Activated CD4-positive, alpha-beta T cell treated with anti-CD3 and anti-CD28 coated beads for 48 hours (primary cell): ENCODE data around the gene TAS2R31.
"Not testable (repeated sequence)": the region's sequence is repeated elsewhere in the genome, so short reads cannot be mapped to it uniquely, and the experiment has no call there.

Experiments
- DNase-seq: peaks from one replicate; pipeline ENCODE4 v3.0.0-alpha.2; 2020

The TAS2R31 gene, protein sequence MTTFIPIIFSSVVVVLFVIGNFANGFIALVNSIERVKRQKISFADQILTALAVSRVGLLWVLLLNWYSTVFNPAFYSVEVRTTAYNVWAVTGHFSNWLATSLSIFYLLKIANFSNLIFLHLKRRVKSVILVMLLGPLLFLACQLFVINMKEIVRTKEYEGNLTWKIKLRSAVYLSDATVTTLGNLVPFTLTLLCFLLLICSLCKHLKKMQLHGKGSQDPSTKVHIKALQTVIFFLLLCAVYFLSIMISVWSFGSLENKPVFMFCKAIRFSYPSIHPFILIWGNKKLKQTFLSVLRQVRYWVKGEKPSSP

DNA sequence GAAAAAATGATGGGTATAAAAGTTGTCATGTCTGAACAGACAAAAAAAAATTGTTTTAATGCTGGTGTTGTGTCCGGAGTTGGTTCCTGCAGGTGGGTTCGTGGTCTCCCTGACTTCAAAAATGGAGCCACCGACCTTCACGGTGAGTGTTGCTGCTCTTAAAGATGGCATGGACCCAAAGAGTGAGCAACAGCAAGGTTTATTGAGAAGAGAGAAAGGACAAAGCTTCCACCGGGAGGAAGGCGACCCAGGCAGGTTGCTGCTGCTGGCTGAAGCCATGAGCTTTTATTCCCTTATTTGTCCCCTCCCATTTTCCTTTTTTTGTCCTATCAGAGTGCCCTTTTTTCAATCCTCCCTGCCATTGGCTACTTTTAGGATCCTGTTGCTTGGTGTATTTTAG lies at the start of gene TAS2R31:
Gene TAS2R31 (minus strand): TSS at position 101 of the 400 bp plus-strand sequence. CDS start 72 bp downstream, at position 29.
- DNase-seq = no peak

GRCh38 chr12:11078246-11078645 lies 47.0 kb upstream of the TAS2R31 start:
- no peak for DNase-seq

GRCh38 chr12:11075642-11076041 lies 44.4 kb upstream of the TAS2R31 start:
- no peak for DNase-seq

DNA sequence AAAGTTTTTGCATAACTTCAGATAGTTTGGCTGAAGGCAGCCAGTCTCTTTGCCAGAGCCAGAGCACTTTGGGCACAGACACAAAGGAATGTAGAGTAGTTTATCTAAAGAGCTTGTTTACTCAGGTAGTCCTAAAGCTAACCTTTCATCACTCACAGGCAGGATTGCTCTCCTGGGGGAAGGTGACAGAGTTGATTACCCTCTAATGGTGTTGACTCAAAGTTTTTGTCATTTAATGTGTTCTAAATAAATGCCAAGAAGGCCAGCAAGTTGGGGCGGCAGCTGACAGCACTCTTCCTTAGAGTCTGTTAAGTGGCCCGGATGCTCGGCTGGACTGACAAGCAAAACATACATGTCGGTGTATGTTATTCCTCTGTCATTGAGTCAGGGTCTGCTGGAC lies 40.2 kb upstream of the TAS2R31 start:
- DNase-seq = no peak

GRCh38 chr12:11070999-11071398 lies 39.8 kb upstream of the TAS2R31 start:
- no peak for DNase-seq

DNA sequence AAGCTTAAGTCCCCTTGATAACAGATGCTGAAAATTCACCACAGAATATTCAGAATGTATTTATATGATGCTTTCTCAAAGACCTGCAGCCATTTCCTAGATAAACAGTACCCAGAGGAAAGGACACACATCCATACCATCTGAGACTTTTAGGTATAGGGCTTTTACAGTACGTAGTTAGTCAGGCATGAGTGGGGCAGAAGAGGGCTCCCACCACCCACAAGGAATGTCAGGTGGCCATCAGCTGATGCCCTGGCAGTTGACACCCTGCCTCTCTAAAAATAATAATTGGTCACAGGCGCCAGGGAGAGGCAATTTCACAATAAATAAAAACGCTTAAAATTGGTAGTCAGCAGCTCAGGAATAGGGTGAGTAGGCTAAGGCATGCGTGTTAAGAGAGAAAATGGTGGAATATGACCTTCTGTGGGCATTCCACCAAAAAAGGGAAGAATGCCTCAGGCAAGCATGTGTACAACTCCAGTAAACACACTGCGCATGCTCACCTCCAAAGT lies 38.7 kb upstream of the TAS2R31 start:
- no peak for DNase-seq

GRCh38 chr12:11067514-11067913 lies 36.3 kb upstream of the TAS2R31 start:
- DNase-seq = no peak

- not testable (repeated sequence) for DNase-seq
These were observed 31.0 kb upstream of the TAS2R31 start, which contains the start of gene TAS2R46 for GRCh38 chr12:11062194-11062593. Gene TAS2R46, minus strand, starts transcription at chr12:11062294. Its CDS starts 0 bp downstream, at chr12:11062294.

- no peak for DNase-seq
These were observed 28.6 kb upstream of the TAS2R31 start for GRCh38 chr12:11059784-11060183.

DNA sequence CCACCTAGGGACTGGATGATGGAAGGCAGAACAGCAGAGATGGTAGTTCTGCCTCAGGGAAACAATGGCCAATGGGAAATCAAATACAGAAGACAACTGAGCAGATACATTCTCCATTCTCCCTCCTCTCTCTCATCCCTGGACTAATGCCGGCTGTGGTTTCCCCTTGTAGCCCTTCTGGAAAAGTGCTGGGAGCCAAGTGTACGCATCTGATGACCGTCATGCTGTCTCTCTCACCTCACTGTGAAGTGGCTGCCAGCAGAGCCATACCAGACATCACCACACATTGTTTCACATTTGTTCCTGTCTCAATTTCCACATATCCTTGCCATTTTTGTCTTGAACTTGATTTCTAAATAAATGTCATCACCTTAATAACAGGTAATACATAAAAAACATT lies 27.8 kb upstream of the TAS2R31 start:
- DNase-seq = no peak

- no peak for DNase-seq
These were observed 24.1 kb upstream of the TAS2R31 start for GRCh38 chr12:11055306-11055705.

GRCh38 chr12:11049806-11050531 lies 18.8 kb upstream of the TAS2R31 start:
- DNase-seq = not testable (repeated sequence)

GRCh38 chr12:11041366-11041765 lies 10.2 kb upstream of the TAS2R31 start:
- not testable (repeated sequence) for DNase-seq

DNA sequence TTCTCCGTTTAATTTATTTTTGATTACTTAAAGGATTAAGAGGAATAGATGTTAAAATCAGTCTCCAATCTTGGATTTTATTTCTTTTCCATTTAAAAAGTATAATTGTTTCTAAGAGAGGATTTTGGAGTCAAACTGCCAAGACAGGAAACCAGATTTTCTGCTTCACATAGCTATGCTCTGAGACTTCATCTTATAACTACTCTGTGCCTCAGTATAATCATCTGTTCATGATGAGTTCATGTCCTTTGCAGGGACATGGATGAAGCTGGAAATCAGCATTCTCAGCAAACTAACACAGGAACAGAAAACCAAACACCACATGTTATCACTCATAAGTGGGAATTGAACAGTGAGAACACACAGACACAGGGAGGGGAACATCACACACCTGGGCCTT lies 9.0 kb upstream of the TAS2R31 start:
- no peak for DNase-seq

- DNase-seq = no peak
These were observed 8.0 kb upstream of the TAS2R31 start for GRCh38 chr12:11039171-11039570.

GRCh38 chr12:11033959-11034358 lies 2.8 kb upstream of the TAS2R31 start:
- not testable (repeated sequence) for DNase-seq

- no peak for DNase-seq
These were observed 5.1 kb downstream of the TAS2R31 start for GRCh38 chr12:11026118-11026517.

DNA sequence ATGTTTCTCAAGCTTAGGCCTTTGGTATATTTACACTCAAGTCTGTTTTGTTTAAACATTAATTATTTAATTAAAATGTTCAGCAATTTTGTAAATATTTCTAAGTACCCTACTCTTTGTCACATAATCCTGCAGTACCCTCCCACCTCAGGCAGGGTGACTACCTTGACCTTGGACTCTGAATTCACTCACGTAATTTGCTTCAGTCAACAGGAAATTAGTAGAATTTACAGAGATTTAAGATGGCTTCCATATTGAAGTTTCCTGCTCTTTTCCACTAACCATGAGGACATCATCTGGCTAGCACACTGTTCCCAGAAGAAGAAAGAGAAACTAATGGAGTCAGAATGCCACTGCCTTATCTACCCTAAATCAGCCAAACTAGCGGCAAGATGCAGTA lies 7.8 kb downstream of the TAS2R31 start:
- no peak for DNase-seq

GRCh38 chr12:11022520-11022919 lies 8.7 kb downstream of the TAS2R31 start, which contains the start of gene TAS2R19:
Gene TAS2R19, minus strand, starts transcription at chr12:11022620. Its CDS starts 49 bp downstream, at chr12:11022571.
- no peak for DNase-seq

DNA sequence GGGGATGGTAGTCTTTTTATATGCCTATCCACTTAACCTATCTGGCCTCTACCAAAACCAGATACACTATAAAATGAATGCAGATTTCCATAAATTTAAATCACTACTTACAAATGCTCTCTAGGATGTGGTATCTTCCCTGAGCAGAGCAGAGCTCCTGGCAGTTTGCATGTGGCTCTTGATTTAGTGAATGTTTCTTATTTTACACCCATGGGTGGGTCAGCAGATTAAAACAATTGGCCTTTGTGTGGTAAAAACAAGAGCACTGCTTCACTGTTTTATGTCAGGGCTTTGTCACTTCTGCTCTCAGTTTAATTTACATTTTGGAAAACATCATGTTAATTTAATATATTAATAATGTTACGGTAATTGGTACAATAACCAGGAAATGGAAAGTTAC lies 14.3 kb downstream of the TAS2R31 start:
- DNase-seq = no peak

GRCh38 chr12:11015775-11016430 lies 15.3 kb downstream of the TAS2R31 start:
- no peak for DNase-seq

GRCh38 chr12:11014234-11014633 lies 17.0 kb downstream of the TAS2R31 start:
- no peak for DNase-seq

- DNase-seq = no peak
These were observed 23.6 kb downstream of the TAS2R31 start for GRCh38 chr12:11007608-11008007.
